Neural progenitor cell (in vitro differentiated cells): ENCODE measurements around the gene AATK. TPM values are rescaled to one million over a fixed set of nuclear protein-coding genes. Genes with fewer than 3 reads are reported as not detected.

ENCODE experiments used
- DNase-seq: peaks from one replicate; pipeline ENCODE4 v3.0.0-alpha.2; 2016; ENCODE audit warnings: low spot score
- H2AFZ ChIP-seq: fragments of 200-600 bp; sonication (generic); replicated peaks from 2 replicates; pipeline ENCODE4 v1.6.1; 2016; ENCODE audit warnings: antibody characterized with exemption
- H3F3A ChIP-seq: fragments of 200-600 bp; sonication (generic); 2 replicates; pipeline ENCODE4 v1.6.1; 2016; ENCODE audit warnings: antibody characterized with exemption, low read depth
- H3K27ac ChIP-seq: fragments of 200-600 bp; sonication (generic); 2 replicates; pipeline ENCODE4 v1.5.1; 2016; ENCODE audit warnings: mild to moderate bottlenecking
- H3K27me3 ChIP-seq: fragments of 200-600 bp; sonication (generic); 2 replicates; pipeline ENCODE4 v1.6.1; 2016; ENCODE audit warnings: mild to moderate bottlenecking, moderate library complexity
- H3K36me3 ChIP-seq: fragments of 200-600 bp; sonication (generic); 2 replicates; pipeline ENCODE4 v1.5.1; 2016
- H3K4me1 ChIP-seq: fragments of 200-600 bp; sonication (generic); 2 replicates; pipeline ENCODE4 v1.6.1; 2016; ENCODE audit warnings: mixed run types
- H3K4me2 ChIP-seq: fragments of 200-600 bp; sonication (generic); 2 replicates; pipeline ENCODE4 v1.6.1; 2016
- H3K4me3 ChIP-seq: fragments of 200-600 bp; sonication (generic); 2 replicates; pipeline ENCODE4 v1.5.1; 2016
- H3K79me2 ChIP-seq: fragments of 200-600 bp; sonication (generic); 2 replicates; pipeline ENCODE4 v1.6.1; 2016; ENCODE audit warnings: low read depth
- H3K9ac ChIP-seq: fragments of 200-600 bp; sonication (generic); 2 replicates; pipeline ENCODE4 v1.6.1; 2016
- H3K9me3 ChIP-seq: fragments of 200-600 bp; sonication (generic); 2 replicates; pipeline ENCODE4 v1.5.1; 2016; ENCODE audit warnings: low read depth
- H4K20me1 ChIP-seq: fragments of 200-600 bp; sonication (generic); 2 replicates; pipeline ENCODE4 v1.6.1; 2016; ENCODE audit warnings: low read depth
- H3K27ac Mint-ChIP-seq: 3 replicates; pipeline ENCODE4 v1.8.0; 2021; ENCODE audit warnings: mixed read lengths
- H3K27me3 Mint-ChIP-seq: 2 replicates; pipeline ENCODE4 v1.8.0; 2022; ENCODE audit warnings: low read depth, mild to moderate bottlenecking, inconsistent platforms, moderate library complexity, mixed read lengths; ENCODE audit not compliant: insufficient read depth
- H3K36me3 Mint-ChIP-seq: 3 replicates; pipeline ENCODE4 v1.8.0; 2021; ENCODE audit warnings: mixed read lengths
- H3K4me1 Mint-ChIP-seq: 3 replicates; pipeline ENCODE4 v1.8.0; 2021; ENCODE audit warnings: mixed read lengths
- H3K4me3 Mint-ChIP-seq: 3 replicates; pipeline ENCODE4 v1.8.0; 2021; ENCODE audit warnings: mild to moderate bottlenecking, moderate library complexity, mixed read lengths
- H3K9me3 Mint-ChIP-seq: 3 replicates; pipeline ENCODE4 v1.8.0; 2020; ENCODE audit warnings: mixed read lengths
- EZH2 ChIP-seq: fragments of 200-600 bp; sonication (generic); IDR thresholded peaks from 2 replicates; pipeline ENCODE4 v1.6.1; 2017; ENCODE audit warnings: antibody characterized with exemption, mild to moderate bottlenecking, moderate library complexity
- EZH2phosphoT487 ChIP-seq: fragments of 200-600 bp; sonication (generic); IDR thresholded peaks from 2 replicates; pipeline ENCODE4 v1.6.1; 2017; ENCODE audit warnings: antibody characterized with exemption
- total RNA-seq: library from RNA; depleted of rRNA; stranded (reverse); fragments of >200 nt; gene quantifications from 2 replicates; pipeline ENCODE4 v1.2.3, GENCODE V29; 2015; ENCODE audit warnings: low replicate concordance
- TF ChIP-seq, protein P1 (sequence below): fragments of 200-600 bp; sonication (generic); IDR thresholded peaks from 2 replicates; pipeline ENCODE4 v1.5.1; 2017; ENCODE audit warnings: antibody characterized with exemption, mild to moderate bottlenecking

AATK gene
- total RNA-seq, 1 donor from 2014 or later: 0.32 TPM

DNA sequence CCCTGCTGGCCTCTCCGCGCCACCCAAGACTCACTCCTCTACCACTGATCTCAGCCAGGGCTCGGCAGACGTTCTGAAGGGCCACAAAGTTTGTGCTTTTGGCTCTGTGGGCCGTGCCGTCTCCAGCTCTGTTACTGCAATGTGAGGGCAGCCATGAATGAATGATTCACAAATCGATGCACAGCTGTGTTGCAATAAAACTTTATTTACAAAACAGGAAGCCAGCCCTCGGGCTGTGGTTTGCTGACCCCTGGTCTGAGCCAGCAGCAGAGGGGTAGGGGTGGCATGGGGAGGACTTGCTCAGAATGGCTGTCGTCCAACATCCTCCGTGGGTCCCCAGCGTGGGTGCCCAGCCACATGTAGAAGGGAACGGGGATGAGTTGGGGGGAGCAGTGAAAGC is 63.7 kb downstream of the AATK start:
- Histone ChIP-seq H3K36me3 (no peaks in the 10 kb centered on the region), H2AFZ (no peak overlapping the region), H3K27me3 (no peaks in the 10 kb centered on the region), H3K9me3 (no peaks in the 10 kb centered on the region), H3K4me3 (no peak overlapping the region), H3K27ac (no peak overlapping the region), H3F3A (no peaks in the 10 kb centered on the region), H3K4me2 (no peak overlapping the region), H3K79me2 (no peaks in the 10 kb centered on the region), H3K4me1 (no peaks in the 10 kb centered on the region), H3K9ac (no peak overlapping the region), H4K20me1 (peaks cover 13% of the 10 kb centered on the region)
- no peaks in the 10 kb centered on the region for H3K36me3 Mint-ChIP-seq
- H3K4me3 Mint-ChIP-seq: no peak overlapping the region
- H3K9me3 Mint-ChIP-seq: no peaks in the 10 kb centered on the region
- H3K27me3 Mint-ChIP-seq: no peaks in the 10 kb centered on the region
- no peak for DNase-seq
- no peak overlapping the region for H3K27ac Mint-ChIP-seq
- H3K4me1 Mint-ChIP-seq: peaks cover 11% of the 10 kb centered on the region
- TF ChIP-seq, protein P1, sequence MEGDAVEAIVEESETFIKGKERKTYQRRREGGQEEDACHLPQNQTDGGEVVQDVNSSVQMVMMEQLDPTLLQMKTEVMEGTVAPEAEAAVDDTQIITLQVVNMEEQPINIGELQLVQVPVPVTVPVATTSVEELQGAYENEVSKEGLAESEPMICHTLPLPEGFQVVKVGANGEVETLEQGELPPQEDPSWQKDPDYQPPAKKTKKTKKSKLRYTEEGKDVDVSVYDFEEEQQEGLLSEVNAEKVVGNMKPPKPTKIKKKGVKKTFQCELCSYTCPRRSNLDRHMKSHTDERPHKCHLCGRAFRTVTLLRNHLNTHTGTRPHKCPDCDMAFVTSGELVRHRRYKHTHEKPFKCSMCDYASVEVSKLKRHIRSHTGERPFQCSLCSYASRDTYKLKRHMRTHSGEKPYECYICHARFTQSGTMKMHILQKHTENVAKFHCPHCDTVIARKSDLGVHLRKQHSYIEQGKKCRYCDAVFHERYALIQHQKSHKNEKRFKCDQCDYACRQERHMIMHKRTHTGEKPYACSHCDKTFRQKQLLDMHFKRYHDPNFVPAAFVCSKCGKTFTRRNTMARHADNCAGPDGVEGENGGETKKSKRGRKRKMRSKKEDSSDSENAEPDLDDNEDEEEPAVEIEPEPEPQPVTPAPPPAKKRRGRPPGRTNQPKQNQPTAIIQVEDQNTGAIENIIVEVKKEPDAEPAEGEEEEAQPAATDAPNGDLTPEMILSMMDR: no peak
- TF ChIP-seq EZH2phosphoT487: no peak
- no peak for TF ChIP-seq EZH2

DNA sequence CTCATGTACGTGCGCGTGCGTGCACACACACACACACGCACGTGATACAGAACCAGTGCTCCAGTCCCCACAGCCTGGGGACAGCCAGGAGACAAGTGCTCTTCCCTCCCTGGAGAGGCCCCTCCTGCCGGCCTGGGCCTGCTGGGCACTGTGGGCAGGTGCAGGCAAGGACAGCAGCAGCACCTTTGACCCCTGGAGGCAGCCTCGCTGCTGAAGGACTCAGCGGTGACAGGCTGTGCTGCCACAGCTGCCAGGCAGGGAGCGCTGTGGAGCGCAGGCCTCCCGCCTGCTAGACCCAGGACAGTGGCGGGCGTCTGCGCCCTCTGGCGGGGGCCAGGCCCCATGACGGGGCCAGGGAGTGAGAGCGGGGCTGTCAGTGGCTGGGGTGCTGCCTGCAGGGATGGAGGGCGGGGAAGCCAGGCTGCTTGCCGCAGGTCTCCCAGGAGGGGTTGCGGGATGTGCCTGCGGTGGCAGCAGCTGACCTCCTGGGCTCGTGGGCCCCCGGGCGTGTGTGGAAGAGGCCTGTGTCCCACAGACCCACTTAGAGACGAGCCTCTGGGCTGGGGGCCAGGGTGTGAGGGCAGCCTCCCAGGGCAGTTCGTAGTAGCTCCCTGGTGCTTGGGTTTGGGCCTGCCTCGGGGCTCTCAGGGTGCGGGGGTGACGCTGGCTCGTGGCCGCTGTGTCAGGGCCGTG is 64.3 kb downstream of the AATK start:
- no peaks in the 10 kb centered on the region for H3K27me3 ChIP-seq
- Mint-ChIP-seq H3K9me3 (no peaks in the 10 kb centered on the region), H3K4me1 (peaks cover 14% of the 10 kb centered on the region), H3K36me3 (no peaks in the 10 kb centered on the region), H3K27me3 (no peaks in the 10 kb centered on the region), H3K4me3 (no peak overlapping the region), H3K27ac (no peak overlapping the region)
- DNase-seq: peak; percentile 94
- TF ChIP-seq, protein P1: peak; percentile 100
- no peak for TF ChIP-seq EZH2
- no peaks in the 10 kb centered on the region for H3K9me3 ChIP-seq
- no peak overlapping the region for H2AFZ ChIP-seq
- H4K20me1 ChIP-seq: peaks cover 13% of the 10 kb centered on the region
- no peak overlapping the region for H3K4me3 ChIP-seq
- no peaks in the 10 kb centered on the region for H3F3A ChIP-seq
- no peaks in the 10 kb centered on the region for H3K79me2 ChIP-seq
- H3K4me2 ChIP-seq: no peak overlapping the region
- no peaks in the 10 kb centered on the region for H3K36me3 ChIP-seq
- no peak overlapping the region for H3K9ac ChIP-seq
- H3K27ac ChIP-seq: no peak overlapping the region
- H3K4me1 ChIP-seq: peaks cover 5% of the 10 kb centered on the region

DNA sequence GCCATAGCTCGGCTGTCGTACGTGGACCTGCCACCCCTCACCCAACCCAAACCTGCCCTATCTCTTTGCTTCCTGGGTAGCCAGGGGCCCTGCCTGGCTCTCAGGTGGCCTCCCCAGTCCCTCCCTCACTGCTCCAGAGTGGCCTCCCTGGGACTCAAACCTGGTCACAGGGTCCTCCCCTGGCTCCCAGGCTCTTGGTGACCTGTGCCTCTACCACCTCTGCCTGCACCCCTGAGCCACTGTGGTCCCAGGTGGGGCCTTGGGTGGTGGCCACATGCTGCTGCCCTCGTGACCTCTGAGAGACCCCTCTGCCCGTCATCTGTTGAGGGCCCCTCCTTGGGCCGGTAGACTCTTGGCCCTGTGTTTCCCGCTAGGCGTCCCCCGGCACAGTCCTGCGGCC is 65.4 kb downstream of the AATK start:
- Mint-ChIP-seq H3K9me3 (no peaks in the 10 kb centered on the region), H3K4me3 (no peak overlapping the region), H3K27me3 (peaks cover 2% of the 10 kb centered on the region), H3K27ac (no peak overlapping the region), H3K36me3 (no peaks in the 10 kb centered on the region), H3K4me1 (peaks cover 25% of the 10 kb centered on the region)
- no peaks in the 10 kb centered on the region for H3K9me3 ChIP-seq
- H2AFZ ChIP-seq: no peak overlapping the region
- H3K27ac ChIP-seq: no peak overlapping the region
- DNase-seq: no peak
- peaks cover 16% of the 10 kb centered on the region for H3K4me1 ChIP-seq
- no peak overlapping the region for H3K9ac ChIP-seq
- H3K79me2 ChIP-seq: no peaks in the 10 kb centered on the region
- no peaks in the 10 kb centered on the region for H3K27me3 ChIP-seq
- no peaks in the 10 kb centered on the region for H3K36me3 ChIP-seq
- no peak overlapping the region for H3K4me3 ChIP-seq
- no peak overlapping the region for H3K4me2 ChIP-seq
- H4K20me1 ChIP-seq: peaks cover 13% of the 10 kb centered on the region
- H3F3A ChIP-seq: peaks cover 4% of the 10 kb centered on the region
- TF ChIP-seq, protein P1: no peak
- TF ChIP-seq EZH2 (no peak), EZH2phosphoT487 (no peak)
